CD4-positive, alpha-beta memory T cell (primary cell): ENCODE measurements around the gene NHLRC4. TPM values are rescaled to one million over a fixed set of nuclear protein-coding genes. Genes with fewer than 3 reads are reported as not detected.

ENCODE experiments used
- CTCF ChIA-PET: fragments of 350-600 bp; sonication (Branson Sonifier 250); formaldehyde crosslinking; loops from one replicate; lab custom pipeline; 2021; ENCODE audit warnings: inconsistent platforms; ENCODE audit not compliant: partially characterized antibody; lab: Charles Lee
- POLR2A ChIA-PET: fragments of 350-600 bp; sonication (Branson Sonifier 250); formaldehyde crosslinking; loops from one replicate; lab custom pipeline; 2021; ENCODE audit not compliant: partially characterized antibody; lab: Charles Lee
- DNase-seq, 5 donors: peaks; one replicate each; pipeline versions ENCODE4 v3.0.0 to v3.0.0-alpha.2; 2020 to 2022; ENCODE audit warnings: mixed read lengths in 1 of 5
- H3K27ac ChIP-seq: one replicate; pipeline ENCODE4 v1.7.0; 2013; ENCODE audit warnings: low read depth, low read length
- H3K27me3 ChIP-seq: 2 replicates; pipeline ENCODE4 v1.7.0; 2013; ENCODE audit warnings: mild to moderate bottlenecking, low read length, moderate library complexity; ENCODE audit not compliant: insufficient read depth
- H3K36me3 ChIP-seq: 2 replicates; pipeline ENCODE4 v1.7.0; 2013; ENCODE audit warnings: mild to moderate bottlenecking, low read length, moderate library complexity; ENCODE audit not compliant: insufficient read depth
- H3K4me1 ChIP-seq: 2 replicates; pipeline ENCODE4 v1.7.0; 2013; ENCODE audit warnings: mild to moderate bottlenecking, low read length, moderate library complexity; ENCODE audit not compliant: insufficient read depth
- H3K4me3 ChIP-seq, 2 donors: one replicate each; pipeline ENCODE4 v1.7.0; 2013; ENCODE audit warnings: low read length in 2 of 2, mild to moderate bottlenecking in 1 of 2
- H3K9me3 ChIP-seq, 2 donors: one replicate each; pipeline ENCODE4 v1.7.0; 2013; ENCODE audit warnings: low read length in 2 of 2, control low read depth in 1 of 2; ENCODE audit not compliant: control insufficient read depth in 1 of 2
- H3K27ac Mint-ChIP-seq, 7 donors: one replicate each; pipeline ENCODE4 v1.8.0; 2020 to 2021; ENCODE audit warnings: mixed read lengths in 7 of 7, mild to moderate bottlenecking in 6 of 7, inconsistent platforms in 3 of 7, moderate library complexity in 3 of 7
- H3K27me3 Mint-ChIP-seq, 2 donors: one replicate each; pipeline ENCODE4 v1.8.0; 2020 to 2021; ENCODE audit warnings: mixed read lengths in 2 of 2
- H3K36me3 Mint-ChIP-seq, 2 donors: one replicate each; pipeline ENCODE4 v1.8.0; 2020 to 2021; ENCODE audit warnings: mixed read lengths in 2 of 2, inconsistent platforms in 1 of 2, mild to moderate bottlenecking in 1 of 2
- H3K4me1 Mint-ChIP-seq, 4 donors: one replicate each; pipeline ENCODE4 v1.8.0; 2020 to 2021; ENCODE audit warnings: mixed read lengths in 4 of 4, mild to moderate bottlenecking in 1 of 4
- H3K4me3 Mint-ChIP-seq, 8 donors: one replicate each; pipeline ENCODE4 v1.8.0; 2020 to 2021; ENCODE audit warnings: mixed read lengths in 8 of 8, mild to moderate bottlenecking in 7 of 8, moderate library complexity in 6 of 8, inconsistent platforms in 3 of 8
- H3K9me3 Mint-ChIP-seq, 8 donors: one replicate each; pipeline ENCODE4 v1.8.0; 2020 to 2021; ENCODE audit warnings: mixed read lengths in 8 of 8, mild to moderate bottlenecking in 5 of 8, inconsistent platforms in 3 of 8, moderate library complexity in 1 of 8
- intact Hi-C: fragments of 100-400 bp; cut with micrococcal nuclease; formaldehyde crosslinking; loops from one replicate; pipeline ENCODE4 v1.15.1; 2023
- polyA plus RNA-seq, 2 donors: library from polyadenylated mRNA; unstranded; fragments of 300-500 nt; fragmentation: Illumina TruSeq; gene quantifications; one replicate each; pipeline ENCODE4 v1.2.3, GENCODE V29; 2021
- total RNA-seq, 2 experiments: library from RNA; stranded (reverse); gene quantifications; one replicate each; pipeline ENCODE4 v1.2.3, GENCODE V29; 2021

Gene NHLRC4
- total and polyA plus RNA-seq, 4 experiments from 2014 or later = 2.1 to 3.2 (median 2.5) TPM

GRCh38 chr16:522320-523096 lies 44.3 kb upstream of the NHLRC4 start:
- H3K4me1 ChIP-seq = peaks cover 20% of the 10 kb centered on the region
- ChIA-PET POLR2A (no interaction called here), CTCF (no interaction called here)
- no peak overlapping the region for H3K27ac ChIP-seq
- H3K9me3 ChIP-seq = no peaks in the 10 kb centered on the region
- intact Hi-C loops = no loop called here
- H3K27ac Mint-ChIP-seq = peak overlapping the region in 1 of 7 donors; percentile 64
- DNase-seq = no peak
- no peaks in the 10 kb centered on the region for H3K36me3 ChIP-seq
- no peak overlapping the region for H3K4me3 ChIP-seq
- H3K27me3 ChIP-seq = no peaks in the 10 kb centered on the region
- H3K36me3 Mint-ChIP-seq = peaks cover 0 to 5% of the 10 kb centered on the region in 2 donors
- H3K4me1 Mint-ChIP-seq = peaks cover 8 to 21% (median 13%) of the 10 kb centered on the region in 4 donors
- no peaks in the 10 kb centered on the region for H3K27me3 Mint-ChIP-seq
- peaks cover 0 to 2% (median 0%) of the 10 kb centered on the region in 8 donors for H3K9me3 Mint-ChIP-seq
- no peak overlapping the region for H3K4me3 Mint-ChIP-seq

GRCh38 chr16:523097-523741 lies 43.6 kb upstream of the NHLRC4 start:
- Mint-ChIP-seq H3K4me1 (peaks cover 8 to 21% (median 13%) of the 10 kb centered on the region in 4 donors), H3K4me3 (peak overlapping the region in 1 of 8 donors; percentile 41), H3K27me3 (no peaks in the 10 kb centered on the region), H3K36me3 (peaks cover 0 to 5% of the 10 kb centered on the region in 2 donors), H3K27ac (peak overlapping the region in 2 of 7 donors; percentile 25 to 64), H3K9me3 (peaks cover 0 to 2% (median 0%) of the 10 kb centered on the region in 8 donors)
- no peaks in the 10 kb centered on the region for H3K36me3 ChIP-seq
- H3K4me3 ChIP-seq = no peak overlapping the region
- peaks cover 20% of the 10 kb centered on the region for H3K4me1 ChIP-seq
- DNase-seq = no peak
- ChIA-PET CTCF (no interaction called here), POLR2A (no interaction called here)
- no peaks in the 10 kb centered on the region for H3K27me3 ChIP-seq
- H3K9me3 ChIP-seq = no peaks in the 10 kb centered on the region
- H3K27ac ChIP-seq = no peak overlapping the region
- intact Hi-C loops = no loop called here

- intact Hi-C loops = no loop called here
- Histone ChIP-seq H3K27me3 (no peaks in the 10 kb centered on the region), H3K9me3 (no peaks in the 10 kb centered on the region), H3K4me3 (no peak overlapping the region), H3K36me3 (no peaks in the 10 kb centered on the region), H3K4me1 (peaks cover 28% of the 10 kb centered on the region), H3K27ac (no peak overlapping the region)
- H3K4me1 Mint-ChIP-seq = peaks cover 10 to 32% (median 21%) of the 10 kb centered on the region in 4 donors
- peaks cover 0 to 2% (median 0%) of the 10 kb centered on the region in 8 donors for H3K9me3 Mint-ChIP-seq
- peak overlapping the region in 3 of 8 donors; percentile 21 to 84 (median 54) for H3K4me3 Mint-ChIP-seq
- ChIA-PET CTCF (no interaction called here), POLR2A (no interaction called here)
- peaks cover 0 to 10% of the 10 kb centered on the region in 2 donors for H3K36me3 Mint-ChIP-seq
- peak overlapping the region in 1 of 7 donors; percentile 14 for H3K27ac Mint-ChIP-seq
- no peak for DNase-seq
- H3K27me3 Mint-ChIP-seq = no peaks in the 10 kb centered on the region
These were observed 42.3 kb upstream of the NHLRC4 start for GRCh38 chr16:524274-525040.

- Mint-ChIP-seq H3K4me3 (peak overlapping the region in 4 of 8 donors; percentile 39 to 84 (median 62)), H3K27ac (peak overlapping the region; percentile 59 to 92 (median 89)), H3K27me3 (no peaks in the 10 kb centered on the region), H3K36me3 (peaks cover 0 to 8% of the 10 kb centered on the region in 2 donors), H3K4me1 (peaks cover 14 to 39% (median 25%) of the 10 kb centered on the region in 4 donors), H3K9me3 (peaks cover 0 to 2% (median 0%) of the 10 kb centered on the region in 8 donors)
- no peaks in the 10 kb centered on the region for H3K9me3 ChIP-seq
- no peak overlapping the region for H3K4me3 ChIP-seq
- no peaks in the 10 kb centered on the region for H3K27me3 ChIP-seq
- intact Hi-C loops = no loop called here
- peak overlapping the region; percentile 89 for H3K27ac ChIP-seq
- ChIA-PET POLR2A (no interaction called here), CTCF (no interaction called here)
- H3K4me1 ChIP-seq = peaks cover 34% of the 10 kb centered on the region
- no peak for DNase-seq
- peaks cover 5% of the 10 kb centered on the region for H3K36me3 ChIP-seq
These were observed 41.7 kb upstream of the NHLRC4 start for GRCh38 chr16:525123-525519.

GRCh38 chr16:525520-526180 lies 41.2 kb upstream of the NHLRC4 start:
- CTCF ChIA-PET = no interaction called here
- POLR2A ChIA-PET = interaction anchor here (1.6 to 2.1 kb wide), 2 partner anchors 28 to 170 kb away, joined by 3 to 8 read pairs; no protein-coding TSS in a partner anchor
- peak overlapping the region in 7 of 8 donors; percentile 21 to 84 (median 49) for H3K4me3 Mint-ChIP-seq
- H3K36me3 Mint-ChIP-seq = peaks cover 0 to 8% of the 10 kb centered on the region in 2 donors
- H3K9me3 Mint-ChIP-seq = peaks cover 0 to 2% (median 0%) of the 10 kb centered on the region in 8 donors
- H3K27ac ChIP-seq = peak overlapping the region; percentile 89
- H3K4me1 ChIP-seq = peaks cover 40% of the 10 kb centered on the region
- no peaks in the 10 kb centered on the region for H3K27me3 Mint-ChIP-seq
- peak overlapping the region; percentile 59 to 92 (median 89) for H3K27ac Mint-ChIP-seq
- H3K4me1 Mint-ChIP-seq = peaks cover 16 to 44% (median 29%) of the 10 kb centered on the region in 4 donors
- peaks cover 5% of the 10 kb centered on the region for H3K36me3 ChIP-seq
- no peak overlapping the region for H3K4me3 ChIP-seq
- H3K9me3 ChIP-seq = no peaks in the 10 kb centered on the region
- H3K27me3 ChIP-seq = no peaks in the 10 kb centered on the region
- DNase-seq = peak in 2 of 5 donors; percentile 14 to 74
- intact Hi-C loops = no loop called here

- H3K27ac Mint-ChIP-seq = peak overlapping the region; percentile 86 to 94 (median 89)
- CTCF ChIA-PET = no interaction called here
These were observed 40.4 kb upstream of the NHLRC4 start for GRCh38 chr16:526181-527014.

More at GRCh38 chr16:526181-527014, 40.4 kb upstream of the NHLRC4 start:
- Mint-ChIP-seq H3K4me1 (peaks cover 16 to 44% (median 29%) of the 10 kb centered on the region in 4 donors), H3K4me3 (peak overlapping the region; percentile 76 to 90 (median 82)), H3K27me3 (no peaks in the 10 kb centered on the region), H3K36me3 (peaks cover 0 to 8% of the 10 kb centered on the region in 2 donors), H3K9me3 (peaks cover 0 to 2% (median 0%) of the 10 kb centered on the region in 8 donors)
- Histone ChIP-seq H3K4me3 (peak overlapping the region; percentile 37 to 81), H3K4me1 (peaks cover 43% of the 10 kb centered on the region), H3K9me3 (no peaks in the 10 kb centered on the region), H3K27ac (peak overlapping the region; percentile 89), H3K36me3 (peaks cover 5% of the 10 kb centered on the region), H3K27me3 (no peaks in the 10 kb centered on the region)
- POLR2A ChIA-PET = interaction anchor here (0.7 to 2.1 kb wide), 7 partner anchors 29 to 262 kb away, joined by 3 to 16 read pairs (median 5); partner anchors contain the start of genes METTL26 and RPUSD1
- DNase-seq = peak in 2 of 5 donors; percentile 23 to 28
- intact Hi-C loops = loop anchor here (1.0 kb wide), 4 partner anchors 43 to 125 kb away; partner anchors contain the start of genes DECR2, PIGQ and RAB11FIP3
